ENCODE data around the gene HSF2BP.
"Not testable (repeated sequence)": the region's sequence is repeated elsewhere in the genome, so short reads cannot be mapped to it uniquely, and the experiment has no call there.

Gene HSF2BP

DNA sequence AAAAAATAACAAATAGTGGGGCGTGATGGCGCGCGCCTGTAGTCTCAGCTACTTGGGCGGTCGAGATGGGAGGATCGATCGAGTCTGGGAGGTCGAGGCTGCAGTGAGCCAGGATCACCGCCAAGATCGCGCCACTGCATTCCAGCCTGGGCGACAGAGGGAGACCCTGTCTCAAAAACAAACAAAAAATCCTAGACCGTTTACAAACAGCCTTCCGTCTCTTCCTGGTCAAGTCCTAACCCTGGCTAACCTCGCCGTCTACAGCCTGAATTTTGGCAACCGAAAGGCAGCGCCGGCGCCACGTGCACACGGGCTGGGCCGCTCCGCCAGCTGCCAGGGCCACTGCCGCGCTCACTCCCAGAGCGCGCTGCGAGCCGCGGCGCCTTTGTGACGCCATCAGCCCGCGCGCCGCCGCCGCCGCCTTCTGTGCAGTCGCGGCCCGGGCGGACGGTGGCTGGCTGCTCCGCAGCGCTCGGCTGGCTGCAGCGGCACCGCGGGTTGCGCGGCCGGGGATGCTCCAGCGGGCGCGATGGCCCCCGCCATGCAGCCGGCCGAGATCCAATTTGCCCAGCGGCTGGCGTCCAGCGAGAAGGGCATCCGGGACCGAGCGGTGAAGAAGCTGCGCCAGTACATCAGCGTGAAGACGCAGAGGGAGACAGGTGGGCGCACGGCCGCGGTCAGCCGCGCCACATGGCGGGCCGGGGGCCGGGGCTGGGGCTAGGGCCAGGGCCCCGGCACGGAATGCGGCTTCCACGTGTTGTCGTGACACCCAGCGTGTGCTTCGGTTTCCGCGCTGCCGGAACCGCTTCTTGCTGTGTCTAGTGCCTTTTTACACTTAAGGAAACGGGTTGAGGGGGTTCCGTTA lies at the start of gene HSF2BP, which contains the start of gene RRP1B:
Gene HSF2BP, minus strand, starts transcription at position 353 of the 865 bp plus-strand sequence. CDS start 1,392 bp downstream, outside the sequence.
Gene RRP1B, plus strand, starts transcription at position 425 of the 865 bp plus-strand sequence. Its CDS starts 105 bp downstream, at position 530.
- peak; percentile 60 for DNase-seq

GRCh38 chr21:43708745-43709381 lies 49.6 kb upstream of the HSF2BP start:
- no peak for DNase-seq

DNA sequence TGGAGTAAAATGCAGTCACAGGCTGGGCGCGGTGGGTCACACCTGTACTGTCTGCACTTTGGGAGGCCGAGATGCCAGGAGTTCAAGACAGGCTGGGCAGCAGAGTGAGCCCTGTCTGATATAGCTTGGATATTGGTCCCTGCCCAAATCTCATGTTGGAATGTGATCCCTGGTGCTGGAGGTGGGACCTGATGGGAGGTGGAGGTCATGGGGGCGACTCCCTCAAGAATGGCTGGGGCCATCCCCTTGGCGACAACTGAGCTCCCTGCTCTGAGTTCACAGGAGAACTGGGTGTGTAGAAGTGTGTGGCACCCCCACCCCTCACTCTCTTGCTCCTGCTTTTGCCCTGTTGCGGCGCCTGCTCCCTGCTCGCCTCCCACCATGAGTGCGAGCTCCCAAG lies 48.2 kb upstream of the HSF2BP start:
- DNase-seq: no peak

DNA sequence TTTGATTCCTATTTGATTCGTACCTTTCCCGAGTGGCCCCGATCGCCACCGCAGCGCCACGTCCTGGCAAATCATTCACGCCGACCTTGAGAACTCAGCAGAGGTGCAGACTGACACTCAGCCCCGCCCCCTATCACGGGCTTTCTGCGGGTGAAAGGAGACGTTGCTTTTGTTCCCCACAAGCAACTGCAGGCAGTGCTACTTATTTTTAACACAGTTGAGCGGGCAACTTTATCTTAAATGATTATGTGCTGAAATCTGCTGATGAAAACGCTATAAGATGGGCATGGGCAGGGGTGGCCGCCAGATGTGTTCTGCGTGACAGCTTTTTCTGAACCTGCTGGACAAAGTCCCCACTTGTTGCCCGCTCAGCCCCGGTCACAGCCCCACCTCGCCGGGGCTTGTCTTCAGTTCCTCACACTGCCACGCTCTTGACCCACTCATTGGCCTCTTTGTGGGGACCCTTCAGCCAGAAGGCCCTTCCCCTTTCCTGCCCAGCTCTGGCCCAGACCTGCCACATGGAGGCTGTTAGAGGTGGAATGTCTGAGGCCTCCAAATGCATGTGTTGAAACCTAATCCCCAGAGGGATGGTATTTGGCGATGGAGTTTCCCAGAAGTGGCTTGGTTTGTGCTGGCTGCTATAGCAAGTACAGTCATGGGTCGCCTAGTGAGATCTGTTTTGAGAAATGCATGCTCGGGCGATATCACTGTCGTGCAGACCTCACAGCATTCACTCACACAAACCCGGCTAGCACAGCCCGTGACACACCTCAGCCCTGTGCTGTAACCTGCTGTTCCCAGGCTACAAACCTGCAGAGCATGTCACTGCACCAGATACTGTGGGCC lies 44.0 kb upstream of the HSF2BP start:
- DNase-seq: no peak

- DNase-seq: no peak
Observed at GRCh38 chr21:43702785-43703034, 43.4 kb upstream of the HSF2BP start.

GRCh38 chr21:43701936-43702784 lies 42.9 kb upstream of the HSF2BP start:
- DNase-seq: no peak

DNA sequence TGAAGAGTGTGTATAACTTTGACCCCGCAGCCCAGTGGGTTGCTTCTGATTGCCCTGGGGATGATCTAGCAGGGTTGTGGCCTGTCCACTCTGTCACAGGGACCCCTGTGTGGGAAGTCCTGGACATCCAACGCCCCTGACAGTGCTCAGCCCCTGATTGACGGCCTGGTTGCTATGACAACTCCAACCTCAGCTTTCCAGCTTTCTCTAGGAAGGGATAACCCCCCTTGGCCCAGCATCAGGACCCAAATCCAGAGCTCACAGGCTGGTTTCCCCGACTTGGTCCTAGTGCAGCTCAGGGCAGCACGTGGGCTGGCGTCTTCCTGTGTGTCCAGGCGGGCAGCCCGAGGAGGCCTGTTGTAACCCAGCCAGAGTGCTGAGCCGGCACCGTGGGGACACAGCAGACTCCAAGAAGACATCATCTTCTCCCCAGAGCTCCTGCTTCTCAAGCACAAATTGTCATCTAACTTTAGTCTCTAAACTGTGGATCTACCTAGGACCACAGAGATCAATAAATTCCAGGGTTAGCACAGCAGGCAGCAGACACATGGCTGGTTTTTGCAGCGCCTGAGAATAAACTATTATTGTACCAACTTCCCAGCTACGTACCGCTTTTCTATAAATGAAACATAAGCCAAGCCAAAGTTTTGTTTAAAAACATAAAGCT lies 40.8 kb upstream of the HSF2BP start:
- DNase-seq: no peak

GRCh38 chr21:43699492-43699777 lies 40.1 kb upstream of the HSF2BP start:
- not testable (repeated sequence) for DNase-seq

DNA sequence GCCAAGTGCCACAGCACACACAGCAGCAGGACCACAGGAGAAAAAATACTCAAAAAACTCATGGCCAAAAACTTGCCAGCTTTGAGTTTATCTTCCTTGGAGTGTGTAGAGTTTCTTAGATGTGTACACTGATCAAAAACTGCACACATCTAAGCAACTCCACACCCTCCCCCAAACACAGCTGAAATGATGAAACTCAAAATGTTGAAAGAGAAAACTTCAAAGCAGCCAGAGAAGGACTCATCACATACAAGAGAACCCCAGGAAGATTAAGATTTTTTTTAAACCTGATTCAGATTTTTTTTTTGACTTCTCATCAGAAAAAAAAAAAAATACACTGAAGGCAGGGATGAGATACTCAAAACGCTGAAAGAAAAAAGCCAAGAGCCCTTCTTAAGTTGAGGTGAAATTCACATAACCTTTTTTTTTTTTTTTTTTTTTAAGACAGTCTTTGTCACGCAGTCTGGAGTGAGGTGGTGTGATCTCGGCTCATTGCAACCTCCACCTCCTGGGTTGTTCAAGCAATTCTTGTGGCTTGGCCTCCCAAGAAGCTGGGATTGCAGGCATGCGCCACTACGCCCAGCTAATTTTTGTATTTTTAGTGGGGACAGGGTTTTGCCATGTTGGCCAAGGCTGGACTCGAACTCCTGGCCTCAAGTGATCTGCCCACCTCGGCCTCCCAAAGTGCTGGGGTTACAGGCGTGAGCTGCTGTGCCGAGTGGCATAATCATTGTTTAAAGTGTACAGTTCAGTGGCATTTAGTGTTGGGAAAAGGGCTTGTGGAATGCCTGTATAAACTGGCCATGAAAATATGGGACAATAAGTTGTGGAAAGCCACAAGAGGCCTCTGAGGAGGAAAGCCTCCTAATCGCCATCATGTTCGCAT lies 38.7 kb upstream of the HSF2BP start:
- no peak for DNase-seq

GRCh38 chr21:43696214-43696613 lies 36.9 kb upstream of the HSF2BP start:
- no peak for DNase-seq

GRCh38 chr21:43694437-43695079 lies 35.3 kb upstream of the HSF2BP start:
- no peak for DNase-seq

DNA sequence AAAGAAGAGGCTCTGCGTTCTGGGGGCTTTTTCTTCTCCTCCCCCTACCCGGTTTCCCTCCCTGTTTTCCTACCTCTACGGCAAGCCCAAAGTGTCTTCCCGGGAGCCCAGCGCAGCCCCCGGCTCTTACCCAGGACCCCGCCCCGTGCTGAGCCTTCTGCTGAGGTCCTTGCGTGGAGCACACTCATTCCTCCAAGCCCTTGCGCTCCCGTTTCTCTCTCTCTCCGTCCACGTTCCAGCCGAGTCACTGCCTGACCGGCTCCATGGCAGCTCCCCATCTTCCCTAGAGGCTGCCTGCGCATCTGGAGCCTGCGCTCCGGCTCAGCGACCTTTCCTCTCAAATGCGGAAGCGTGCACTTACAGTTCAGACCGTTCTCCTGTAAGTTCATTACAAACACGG lies 34.7 kb upstream of the HSF2BP start:
- DNase-seq: no peak

DNA sequence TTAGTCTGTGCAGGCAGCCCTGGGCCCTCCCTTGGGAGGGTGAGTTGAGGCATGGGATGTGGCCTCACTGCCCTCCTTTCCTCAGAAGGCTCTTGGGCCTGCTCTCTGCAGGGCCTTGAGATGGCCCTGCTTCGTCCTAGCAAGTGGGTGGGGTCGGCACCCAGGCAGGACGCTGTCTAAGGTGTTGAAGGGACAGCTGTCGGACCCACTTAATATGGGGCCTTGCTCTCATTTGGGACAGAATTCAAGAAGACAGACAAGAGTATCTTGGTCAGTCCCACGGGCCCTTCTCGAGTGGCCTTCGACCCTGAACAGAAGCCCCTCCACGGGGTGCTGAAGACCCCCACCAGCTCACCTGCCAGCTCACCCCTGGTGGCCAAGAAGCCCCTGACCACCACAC lies 33.7 kb upstream of the HSF2BP start:
- DNase-seq: no peak

GRCh38 chr21:43691801-43692200 lies 32.5 kb upstream of the HSF2BP start:
- DNase-seq: no peak

GRCh38 chr21:43691086-43691795 lies 32.0 kb upstream of the HSF2BP start:
- DNase-seq: no peak

GRCh38 chr21:43690346-43690745 lies 31.1 kb upstream of the HSF2BP start:
- DNase-seq: no peak

DNA sequence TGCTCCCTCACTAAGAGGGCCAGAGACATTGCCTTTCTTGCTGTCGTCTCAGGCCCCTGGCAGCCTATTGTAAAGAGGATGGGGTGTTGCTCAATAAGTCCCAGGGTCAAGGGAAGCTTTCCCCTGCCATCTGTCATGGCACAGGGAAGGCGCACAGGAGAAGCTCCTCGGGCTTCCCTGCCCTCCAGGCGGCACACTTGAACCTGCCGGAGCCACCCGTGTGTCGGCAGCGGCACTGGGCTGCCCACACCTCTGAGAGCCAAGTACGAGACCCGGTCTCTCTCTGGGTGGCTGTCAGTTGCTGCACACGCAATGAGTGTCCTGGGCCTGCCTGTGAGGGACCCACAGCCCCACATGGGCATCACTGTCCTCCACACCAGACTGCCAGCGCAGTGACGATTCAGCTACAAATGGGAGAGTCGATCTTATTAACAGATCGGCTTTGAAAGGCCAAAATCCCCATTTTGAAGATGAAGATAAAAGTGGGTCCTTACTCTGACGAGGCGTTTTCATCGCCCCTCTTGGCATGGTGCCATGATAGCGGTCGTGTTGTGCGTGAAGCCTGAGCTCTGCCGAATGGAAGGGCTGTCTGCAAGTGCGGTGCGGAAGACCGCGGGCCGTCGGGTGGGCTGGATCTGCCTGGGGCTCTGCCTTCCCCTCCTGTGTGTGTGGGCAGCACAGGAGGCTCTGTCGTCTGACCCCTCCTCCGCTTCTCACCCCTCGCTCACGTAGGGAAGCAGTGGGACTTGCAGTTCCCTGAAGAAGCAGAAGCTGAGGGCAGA lies 30.5 kb upstream of the HSF2BP start:
- no peak for DNase-seq

GRCh38 chr21:43688906-43689305 lies 29.6 kb upstream of the HSF2BP start:
- DNase-seq: no peak

Measured in NCI-H774 (cell line).